ENCODE data around the gene LDLRAD2. TPM values are rescaled to one million over a fixed set of nuclear protein-coding genes. Genes with fewer than 3 reads are reported as not detected.
"Not testable (repeated sequence)": the region's sequence is repeated elsewhere in the genome, so short reads cannot be mapped to it uniquely, and the experiment has no call there.

Gene LDLRAD2, protein sequence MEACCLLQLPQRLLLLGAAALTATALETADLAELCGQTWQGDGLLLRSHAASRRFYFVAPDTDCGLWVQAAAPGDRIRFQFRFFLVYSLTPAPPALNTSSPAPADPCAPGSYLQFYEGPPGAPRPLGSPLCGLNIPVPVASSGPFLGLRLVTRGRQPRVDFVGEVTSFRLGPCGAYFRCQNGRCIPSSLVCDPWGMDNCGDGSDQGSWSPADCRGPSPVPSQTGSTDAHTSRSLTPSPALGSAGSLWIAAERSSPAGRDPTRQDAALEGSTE
- total RNA-seq (0.14 TPM), polyA plus RNA-seq (1.9 TPM)
- long read RNA-seq, donor 1: 0 reads
- long read RNA-seq, donor 2, partial matches to known transcripts: 16 of 16 reads
- long read RNA-seq, donor 2, other reads (novel, unspliced or antisense): 0 of 16 reads
- long read RNA-seq, donor 3: 0 reads
- long read RNA-seq, donor 4: 0 reads
- long read RNA-seq, donor 5: 0 reads
- long read RNA-seq, donor 6: 0 reads
- long read RNA-seq, donor 7: 0 reads
- long read RNA-seq, donor 8: 0 reads
- long read RNA-seq, donor 9: 0 reads
- long read RNA-seq, donor 10: 0 reads

DNA sequence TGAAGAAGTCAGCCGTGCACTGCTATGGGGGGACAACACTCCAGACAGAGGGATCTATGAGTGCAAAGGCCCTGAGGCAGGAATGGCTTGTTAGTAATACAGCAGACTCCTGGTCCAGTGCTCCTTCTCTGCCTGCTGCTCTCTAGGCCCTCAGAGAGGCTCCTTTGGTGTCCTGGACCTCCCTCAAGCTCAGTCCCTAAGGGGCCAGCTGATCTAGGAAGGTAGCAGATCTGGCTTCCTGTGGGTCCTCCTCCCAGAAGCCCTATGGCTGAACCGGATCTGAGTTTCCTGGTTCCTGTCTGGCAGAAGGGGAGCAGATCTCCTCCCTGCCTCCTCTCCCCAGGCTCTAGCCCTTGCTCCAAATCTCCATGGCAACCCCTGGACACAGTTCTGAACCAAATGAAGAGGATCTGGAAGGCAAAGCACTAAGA is at the start of gene LDLRAD2:
Gene LDLRAD2 (plus strand): TSS at position 391 of the 431 bp plus-strand sequence. CDS start 187 bp downstream, outside the sequence.
- Histone ChIP-seq H3K36me3 (ENCODE audit: control insufficient read depth in 2 of 2, insufficient read depth in 2 of 2, low read length in 1 of 2) (no peaks in the 10 kb centered on the region), H3K27ac (ENCODE audit: low read depth in 1 of 2, low read length in 1 of 2) (no peak within 1 kb of the TSS), H3K9me3 (ENCODE audit: control insufficient read depth in 2 of 2, insufficient read depth in 1 of 2, low read length in 1 of 2) (no peaks in the 10 kb centered on the region), H3K4me3 (ENCODE audit: low read length in 2 of 2) (no peak within 1 kb of the TSS), H3K4me1 (ENCODE audit: control insufficient read depth in 2 of 2, insufficient read depth in 2 of 2, low read length in 2 of 2) (peaks cover 3% of the 10 kb centered on the region in 2 donors), H3K27me3 (ENCODE audit: control insufficient read depth in 2 of 2, insufficient read depth in 1 of 2, low read length in 1 of 2) (peaks cover 15 to 33% of the 10 kb centered on the region in 2 donors)
- WGBS: 85% methylated on average over 2 of the region's 2 CpGs
- no peak for DNase-seq (ENCODE audit: low read depth in 6 of 9, low spot score in 9 of 9)

DNA sequence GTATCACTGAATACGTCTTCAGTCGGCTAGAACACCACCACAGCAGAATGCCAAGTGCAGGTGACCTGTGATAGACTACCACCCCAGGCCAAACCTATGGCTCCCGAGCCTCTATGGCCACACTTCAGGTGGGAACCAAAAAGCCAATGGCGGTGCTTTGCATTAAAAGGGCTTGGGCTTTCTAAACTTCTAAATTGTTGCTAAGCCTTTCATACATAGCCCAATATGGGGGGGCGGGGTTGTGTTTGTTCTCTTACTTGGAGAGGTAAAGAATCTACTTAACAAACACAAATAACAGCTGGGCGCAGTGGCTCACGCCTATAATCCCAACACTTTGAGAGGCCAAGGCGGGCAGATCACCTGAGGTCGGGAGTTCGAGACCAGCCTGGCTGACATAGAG is 48.8 kb upstream of the LDLRAD2 start:
- Histone ChIP-seq H3K36me3 (ENCODE audit: control insufficient read depth in 2 of 2, insufficient read depth in 2 of 2, low read length in 1 of 2) (peaks cover 0 to 7% of the 10 kb centered on the region in 2 donors), H3K4me3 (ENCODE audit: low read length in 2 of 2) (no peak overlapping the region), H3K27ac (ENCODE audit: low read depth in 1 of 2, low read length in 1 of 2) (no peak overlapping the region), H3K27me3 (ENCODE audit: control insufficient read depth in 2 of 2, insufficient read depth in 1 of 2, low read length in 1 of 2) (no peaks in the 10 kb centered on the region), H3K4me1 (ENCODE audit: control insufficient read depth in 2 of 2, insufficient read depth in 2 of 2, low read length in 2 of 2) (no peaks in the 10 kb centered on the region), H3K9me3 (ENCODE audit: control insufficient read depth in 2 of 2, insufficient read depth in 1 of 2, low read length in 1 of 2) (no peaks in the 10 kb centered on the region)
- 97% methylated on average over 10 of the region's 10 CpGs for WGBS
- DNase-seq (ENCODE audit: low read depth in 6 of 9, low spot score in 9 of 9): no peak

DNA sequence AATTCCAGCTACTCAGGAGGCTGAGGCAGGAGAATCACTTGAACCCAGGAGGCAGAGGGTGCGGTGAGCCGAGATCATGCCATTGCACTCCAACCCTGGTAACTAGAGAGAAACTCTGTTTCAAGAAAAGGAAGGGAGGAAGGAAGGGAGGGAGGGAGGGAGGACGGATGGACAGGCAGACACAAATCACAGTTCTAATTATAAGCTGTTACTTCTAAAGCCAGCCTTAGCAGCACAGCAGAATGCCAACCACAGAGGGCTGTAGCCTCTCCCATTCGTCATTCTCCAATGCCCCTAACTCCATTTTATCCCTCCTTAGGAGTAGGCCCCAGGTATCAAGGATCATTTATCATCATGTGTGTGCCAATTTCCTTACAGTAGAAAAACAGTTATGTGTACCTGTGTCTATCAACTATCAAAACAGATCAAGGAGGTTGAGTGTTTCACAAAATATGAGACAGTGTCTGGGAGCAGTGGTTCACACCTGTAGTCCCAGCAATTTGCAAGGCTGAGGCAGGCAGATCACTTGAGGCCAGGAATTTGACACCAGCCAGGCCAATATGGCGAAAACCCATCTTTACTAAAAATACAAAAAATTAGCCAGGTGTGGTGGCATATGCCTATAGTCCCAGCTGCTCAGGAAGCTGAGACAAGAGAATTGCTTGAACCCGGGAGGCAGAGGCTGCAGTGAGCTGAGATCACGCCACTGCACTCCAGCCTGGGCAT is 48.2 kb upstream of the LDLRAD2 start:
- 74% methylated on average over 7 of the region's 7 CpGs for WGBS
- Histone ChIP-seq H3K4me1 (ENCODE audit: control insufficient read depth in 2 of 2, insufficient read depth in 2 of 2, low read length in 2 of 2) (no peaks in the 10 kb centered on the region), H3K36me3 (ENCODE audit: control insufficient read depth in 2 of 2, insufficient read depth in 2 of 2, low read length in 1 of 2) (peaks cover 0 to 7% of the 10 kb centered on the region in 2 donors), H3K4me3 (ENCODE audit: low read length in 2 of 2) (no peak overlapping the region), H3K9me3 (ENCODE audit: control insufficient read depth in 2 of 2, insufficient read depth in 1 of 2, low read length in 1 of 2) (no peaks in the 10 kb centered on the region), H3K27me3 (ENCODE audit: control insufficient read depth in 2 of 2, insufficient read depth in 1 of 2, low read length in 1 of 2) (no peaks in the 10 kb centered on the region), H3K27ac (ENCODE audit: low read depth in 1 of 2, low read length in 1 of 2) (no peak overlapping the region)
- no peak for DNase-seq (ENCODE audit: low read depth in 6 of 9, low spot score in 9 of 9)

DNA sequence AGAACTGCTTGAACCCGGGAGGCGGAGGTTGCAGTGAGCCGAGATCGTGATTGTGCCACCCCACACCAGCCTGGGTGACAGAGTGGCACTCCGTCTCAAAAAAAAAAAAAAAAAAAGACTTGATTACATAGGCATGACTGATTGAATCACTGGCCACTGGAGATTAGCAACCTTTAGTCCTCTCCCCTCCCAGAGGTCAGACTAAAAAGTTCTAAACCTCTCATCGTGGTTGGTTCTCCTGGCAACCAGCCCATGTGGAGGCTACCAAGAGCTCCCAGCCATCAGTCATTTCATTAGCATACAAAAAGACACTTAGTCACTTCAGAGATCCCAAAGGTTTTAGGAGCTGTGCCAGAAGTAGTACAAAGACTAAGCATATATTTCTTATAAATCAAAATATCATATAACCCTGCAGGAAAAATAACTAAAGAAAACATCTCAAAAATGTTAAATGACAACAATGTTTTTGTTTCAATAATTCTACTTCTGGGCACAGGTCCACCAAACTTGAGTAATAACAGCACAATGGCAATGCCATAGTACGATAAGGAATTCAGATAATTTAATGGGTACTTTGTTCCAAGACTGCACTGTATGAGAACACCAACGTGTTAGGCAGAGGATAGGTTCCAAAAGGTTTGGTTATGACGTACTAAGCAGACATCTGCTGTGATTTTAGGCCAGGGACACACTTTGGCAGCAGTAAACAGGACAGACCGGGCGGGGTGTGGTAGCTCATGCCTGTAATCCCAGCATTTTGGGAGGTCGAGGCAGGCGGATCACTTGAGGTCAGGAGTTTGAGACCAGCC is 47.2 kb upstream of the LDLRAD2 start:
- H3K36me3 ChIP-seq (ENCODE audit: control insufficient read depth in 2 of 2, insufficient read depth in 2 of 2, low read length in 1 of 2): peaks cover 0 to 7% of the 10 kb centered on the region in 2 donors
- 90% methylated on average over 13 of the region's 13 CpGs for WGBS
- no peaks in the 10 kb centered on the region for H3K9me3 ChIP-seq (ENCODE audit: control insufficient read depth in 2 of 2, insufficient read depth in 1 of 2, low read length in 1 of 2)
- no peak overlapping the region for H3K4me3 ChIP-seq (ENCODE audit: low read length in 2 of 2)
- H3K27me3 ChIP-seq (ENCODE audit: control insufficient read depth in 2 of 2, insufficient read depth in 1 of 2, low read length in 1 of 2): no peaks in the 10 kb centered on the region
- no peaks in the 10 kb centered on the region for H3K4me1 ChIP-seq (ENCODE audit: control insufficient read depth in 2 of 2, insufficient read depth in 2 of 2, low read length in 2 of 2)
- H3K27ac ChIP-seq (ENCODE audit: low read depth in 1 of 2, low read length in 1 of 2): no peak overlapping the region
- DNase-seq (ENCODE audit: low read depth in 6 of 9, low spot score in 9 of 9): no peak

DNA sequence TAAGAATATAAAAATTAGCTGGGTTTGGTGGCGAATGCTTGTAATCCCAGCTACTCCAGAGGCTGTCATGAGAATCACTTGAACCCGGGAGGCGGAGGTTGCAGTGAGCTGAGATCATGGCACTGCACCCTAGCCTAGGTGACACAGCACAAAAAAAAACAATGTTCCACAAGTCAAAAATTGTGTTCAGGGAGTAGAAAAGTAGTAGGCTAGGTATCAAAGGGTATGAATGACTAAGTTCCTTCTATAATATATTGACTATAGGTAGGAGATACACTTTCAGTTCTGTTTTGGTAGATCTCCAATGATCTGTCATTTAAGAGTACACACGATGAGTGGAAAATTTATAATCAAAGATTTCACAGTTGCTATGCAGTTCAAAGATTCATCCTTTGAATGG is 45.9 kb upstream of the LDLRAD2 start:
- H3K4me1 ChIP-seq (ENCODE audit: control insufficient read depth in 2 of 2, insufficient read depth in 2 of 2, low read length in 2 of 2): no peaks in the 10 kb centered on the region
- H3K4me3 ChIP-seq (ENCODE audit: low read length in 2 of 2): no peak overlapping the region
- no peaks in the 10 kb centered on the region for H3K9me3 ChIP-seq (ENCODE audit: control insufficient read depth in 2 of 2, insufficient read depth in 1 of 2, low read length in 1 of 2)
- H3K36me3 ChIP-seq (ENCODE audit: control insufficient read depth in 2 of 2, insufficient read depth in 2 of 2, low read length in 1 of 2): peaks cover 0 to 7% of the 10 kb centered on the region in 2 donors
- no peak for DNase-seq (ENCODE audit: low read depth in 6 of 9, low spot score in 9 of 9)
- no peaks in the 10 kb centered on the region for H3K27me3 ChIP-seq (ENCODE audit: control insufficient read depth in 2 of 2, insufficient read depth in 1 of 2, low read length in 1 of 2)
- H3K27ac ChIP-seq (ENCODE audit: low read depth in 1 of 2, low read length in 1 of 2): no peak overlapping the region
- 96% methylated on average over 4 of the region's 4 CpGs for WGBS

DNA sequence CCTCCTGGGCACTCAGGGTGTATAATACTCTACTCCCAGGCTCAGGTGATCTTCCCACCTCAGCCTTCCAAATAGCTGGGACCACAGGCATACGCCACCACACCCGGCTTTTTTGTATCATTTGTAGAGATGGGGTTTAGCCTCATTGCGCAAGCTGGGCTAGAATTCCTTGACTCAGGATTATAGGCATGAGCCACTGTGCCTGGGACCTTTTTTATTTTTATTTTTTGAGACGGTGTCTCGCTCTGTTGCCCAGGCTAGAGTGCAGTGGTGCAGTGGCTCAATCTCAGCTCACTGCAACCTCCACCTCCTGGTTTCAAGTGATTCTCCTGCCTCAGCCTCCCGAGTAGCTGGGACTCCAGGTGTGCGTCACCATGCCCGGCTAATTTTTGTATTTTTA is 45.0 kb upstream of the LDLRAD2 start:
- not testable (repeated sequence) for H3K36me3 ChIP-seq (ENCODE audit: control insufficient read depth in 2 of 2, insufficient read depth in 2 of 2, low read length in 1 of 2); H3K9me3 ChIP-seq (ENCODE audit: control insufficient read depth in 2 of 2, insufficient read depth in 1 of 2, low read length in 1 of 2); H3K4me1 ChIP-seq (ENCODE audit: control insufficient read depth in 2 of 2, insufficient read depth in 2 of 2, low read length in 2 of 2); H3K27me3 ChIP-seq (ENCODE audit: control insufficient read depth in 2 of 2, insufficient read depth in 1 of 2, low read length in 1 of 2); H3K4me3 ChIP-seq (ENCODE audit: low read length in 2 of 2); DNase-seq (ENCODE audit: low read depth in 6 of 9, low spot score in 9 of 9); H3K27ac ChIP-seq (ENCODE audit: low read depth in 1 of 2, low read length in 1 of 2)
- 97% methylated on average over 8 of the region's 8 CpGs for WGBS

DNA sequence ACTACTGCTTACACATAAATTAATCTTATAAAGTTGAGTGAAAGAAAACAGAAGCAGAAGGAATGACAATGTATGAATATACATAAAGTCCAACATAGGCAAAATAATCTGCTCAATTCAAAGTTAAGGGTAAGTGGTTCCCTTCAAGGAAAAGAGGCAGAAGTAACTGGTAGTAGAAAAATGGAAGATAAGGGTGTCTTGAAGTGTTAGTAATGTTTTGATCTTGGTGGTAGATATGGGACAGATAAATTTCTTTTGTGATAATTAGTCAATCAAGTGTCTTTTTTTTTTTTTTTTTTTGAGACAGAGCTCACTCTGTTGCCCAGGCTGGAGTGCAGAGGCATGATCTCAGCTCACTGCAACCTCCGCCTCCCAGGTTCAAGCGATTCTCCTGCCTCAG is 41.9 kb upstream of the LDLRAD2 start:
- Histone ChIP-seq H3K36me3 (ENCODE audit: control insufficient read depth in 2 of 2, insufficient read depth in 2 of 2, low read length in 1 of 2) (peaks cover 0 to 7% of the 10 kb centered on the region in 2 donors), H3K4me1 (ENCODE audit: control insufficient read depth in 2 of 2, insufficient read depth in 2 of 2, low read length in 2 of 2) (no peaks in the 10 kb centered on the region), H3K27ac (ENCODE audit: low read depth in 1 of 2, low read length in 1 of 2) (no peak overlapping the region), H3K4me3 (ENCODE audit: low read length in 2 of 2) (no peak overlapping the region), H3K27me3 (ENCODE audit: control insufficient read depth in 2 of 2, insufficient read depth in 1 of 2, low read length in 1 of 2) (no peaks in the 10 kb centered on the region), H3K9me3 (ENCODE audit: control insufficient read depth in 2 of 2, insufficient read depth in 1 of 2, low read length in 1 of 2) (no peaks in the 10 kb centered on the region)
- no peak for DNase-seq (ENCODE audit: low read depth in 6 of 9, low spot score in 9 of 9)
- WGBS: 99% methylated on average over 2 of the region's 2 CpGs

DNA sequence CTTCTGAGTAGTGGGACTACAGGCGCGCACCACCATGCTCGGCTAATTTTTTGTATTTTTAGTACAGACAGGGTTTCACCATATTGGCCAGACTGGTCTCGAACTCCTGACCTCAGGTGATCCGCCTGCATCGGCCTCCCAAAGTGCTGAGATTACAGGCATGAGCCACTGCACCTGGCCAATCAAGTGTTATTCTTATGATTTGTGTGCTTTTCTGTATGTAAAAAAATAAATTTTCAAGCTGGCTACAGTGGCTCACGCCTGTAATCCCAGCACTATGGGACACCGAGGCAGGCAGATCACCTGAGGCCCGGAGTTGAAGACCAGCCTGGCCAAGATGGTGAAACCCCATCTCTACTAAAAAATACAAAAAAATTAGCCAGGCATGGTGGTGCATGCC is 41.5 kb upstream of the LDLRAD2 start:
- not testable (repeated sequence) for DNase-seq (ENCODE audit: low read depth in 6 of 9, low spot score in 9 of 9); H3K36me3 ChIP-seq (ENCODE audit: control insufficient read depth in 2 of 2, insufficient read depth in 2 of 2, low read length in 1 of 2); H3K27me3 ChIP-seq (ENCODE audit: control insufficient read depth in 2 of 2, insufficient read depth in 1 of 2, low read length in 1 of 2); H3K27ac ChIP-seq (ENCODE audit: low read depth in 1 of 2, low read length in 1 of 2); H3K4me1 ChIP-seq (ENCODE audit: control insufficient read depth in 2 of 2, insufficient read depth in 2 of 2, low read length in 2 of 2); H3K4me3 ChIP-seq (ENCODE audit: low read length in 2 of 2); H3K9me3 ChIP-seq (ENCODE audit: control insufficient read depth in 2 of 2, insufficient read depth in 1 of 2, low read length in 1 of 2)
- over 99% methylated on average over 9 of the region's 9 CpGs for WGBS
